ENCODE results near the gene PCGF5.
"Not testable (repeated sequence)": the region's sequence is repeated elsewhere in the genome, so short reads cannot be mapped to it uniquely, and the experiment has no call there.

PCGF5 gene

GRCh38 chr10:91319336-91319735 is 98.9 kb downstream of the PCGF5 start:
- DNase-seq (ENCODE audit: extremely low read depth in 1 of 2, low read depth in 1 of 2): no peak

- DNase-seq (ENCODE audit: extremely low read depth in 1 of 2, low read depth in 1 of 2): not testable (repeated sequence)
These were observed 102.9 kb downstream of the PCGF5 start for GRCh38 chr10:91323293-91323905.

DNA sequence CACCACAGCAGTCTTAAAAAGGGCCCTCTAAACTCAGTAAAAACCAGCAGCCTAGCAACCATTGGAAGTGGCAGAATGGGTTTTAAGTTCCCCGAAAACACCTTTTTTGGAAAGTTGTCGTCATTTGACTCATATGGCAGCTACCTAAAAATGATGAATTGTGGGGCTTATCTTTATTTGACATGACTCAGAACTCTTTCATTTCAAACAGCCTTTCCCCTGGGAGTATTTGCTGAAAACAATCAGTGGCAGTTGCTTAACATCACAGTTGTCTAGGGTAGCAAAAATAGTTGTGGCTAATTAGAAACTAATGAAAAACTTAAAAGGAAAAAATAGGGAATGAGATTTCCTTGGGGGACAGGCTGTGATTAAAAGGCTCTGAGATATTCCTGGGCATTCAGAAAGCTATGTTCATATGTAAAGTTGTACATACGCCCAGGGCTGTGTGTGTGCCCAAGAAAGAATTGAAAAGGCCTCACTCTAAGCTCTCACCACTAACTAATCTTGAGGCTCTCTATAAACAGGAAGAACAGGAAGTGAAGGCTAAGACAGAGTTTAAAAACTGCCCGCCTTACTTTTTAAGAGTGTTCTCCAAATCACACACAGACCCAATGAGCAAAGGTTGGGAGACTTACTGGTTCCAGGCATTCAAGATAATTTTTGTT is 108.0 kb downstream of the PCGF5 start:
- no peak for DNase-seq (ENCODE audit: extremely low read depth in 1 of 2, low read depth in 1 of 2)
